Activated CD8-positive, alpha-beta T cell treated with anti-CD3 and anti-CD28 coated beads, Interleukin-2, amount 10 ng/mL, durations not matched to agents 7 days and 5 days (primary cell): ENCODE results near the gene PHLDA1. TPM values are rescaled to one million over a fixed set of nuclear protein-coding genes. Genes with fewer than 3 reads are reported as not detected.
A peak's percentile ranks its signal among the peaks of the same experiment; 100 is the strongest.
"Not testable (repeated sequence)": the region's sequence is repeated elsewhere in the genome, so short reads cannot be mapped to it uniquely, and the experiment has no call there.

Source experiments
- ATAC-seq: fragments of 150-1000 bp; cut with Tn5 transposase; one replicate; pipeline ENCODE4 v1.10.0; 2021; ENCODE audit warnings: moderate library complexity
- CTCF ChIA-PET: fragments of 350-600 bp; sonication (Branson Sonifier 250); formaldehyde crosslinking; loops from one replicate; lab custom pipeline; 2021; ENCODE audit warnings: antibody characterized with exemption; lab: Charles Lee
- POLR2A ChIA-PET: fragments of 350-600 bp; sonication (Branson Sonifier 250); formaldehyde crosslinking; loops from one replicate; lab custom pipeline; 2021; ENCODE audit warnings: antibody characterized with exemption; lab: Charles Lee
- DNase-seq: peaks from one replicate; pipeline ENCODE4 v3.0.0-alpha.2; 2020
- H3K27ac Mint-ChIP-seq: one replicate; pipeline ENCODE4 v1.8.0; 2021; ENCODE audit warnings: mild to moderate bottlenecking, mixed read lengths
- H3K27me3 Mint-ChIP-seq: one replicate; pipeline ENCODE4 v1.8.0; 2021; ENCODE audit warnings: low read depth, mixed read lengths
- H3K36me3 Mint-ChIP-seq: one replicate; pipeline ENCODE4 v1.8.0; 2021; ENCODE audit warnings: low read depth, mixed read lengths
- H3K4me1 Mint-ChIP-seq: one replicate; pipeline ENCODE4 v1.8.0; 2021; ENCODE audit warnings: low read depth, mixed read lengths
- H3K4me3 Mint-ChIP-seq: one replicate; pipeline ENCODE4 v1.8.0; 2021; ENCODE audit warnings: mild to moderate bottlenecking, mixed read lengths
- H3K9me3 Mint-ChIP-seq: one replicate; pipeline ENCODE4 v1.8.0; 2022; ENCODE audit warnings: mixed read lengths; ENCODE audit not compliant: insufficient read depth
- total RNA-seq, 2 experiments: library from RNA; stranded (reverse); gene quantifications; one replicate each; pipeline ENCODE4 v1.2.3, GENCODE V29; 2021

PHLDA1 gene
- total RNA-seq, 2 experiments from 2014 or later: 5.6 to 6.1 TPM

GRCh38 chr12:75997658-75998057, 33.9 kb downstream of the PHLDA1 start:
- H3K36me3 Mint-ChIP-seq: no peaks in the 10 kb centered on the region
- DNase-seq (no peak), ATAC-seq (no peak)
- no peak overlapping the region for H3K27ac Mint-ChIP-seq
- H3K4me3 Mint-ChIP-seq: no peak overlapping the region
- no peaks in the 10 kb centered on the region for H3K9me3 Mint-ChIP-seq
- ChIA-PET CTCF (no interaction called here), POLR2A (interaction anchor here (0.6 kb wide), 1 partner anchor 39 kb away, joined by 3 read pairs; no protein-coding TSS in a partner anchor)
- H3K4me1 Mint-ChIP-seq: peaks cover 18% of the 10 kb centered on the region
- no peaks in the 10 kb centered on the region for H3K27me3 Mint-ChIP-seq

DNA sequence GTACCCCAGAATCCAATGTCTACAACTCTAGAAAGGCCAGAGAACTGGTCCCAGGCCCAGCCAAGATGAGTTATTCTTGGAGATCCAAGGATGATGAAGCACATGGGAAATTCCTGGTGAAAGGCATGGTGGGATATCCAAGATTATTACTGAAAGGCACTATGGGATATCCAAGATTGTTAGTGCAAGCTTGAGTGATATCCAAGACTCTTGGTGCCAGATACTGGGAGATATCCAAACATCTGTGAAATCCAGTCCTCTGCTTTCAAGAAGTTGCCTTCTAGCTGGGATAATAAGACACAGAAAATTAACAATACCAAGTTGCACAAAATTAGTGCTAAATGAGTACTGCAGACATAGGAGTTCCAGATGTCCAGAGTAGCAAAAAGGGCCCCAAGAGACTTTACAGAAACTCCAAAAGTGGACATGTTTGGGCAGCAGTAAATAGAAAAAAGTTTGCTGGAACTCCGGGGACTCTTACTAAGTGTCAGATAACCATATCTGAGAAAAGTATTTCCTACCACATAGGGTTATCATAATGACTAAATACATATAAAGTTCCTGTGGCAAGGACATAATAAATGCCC, 34.6 kb downstream of the PHLDA1 start:
- ChIA-PET CTCF (no interaction called here), POLR2A (no interaction called here)
- Mint-ChIP-seq H3K9me3 (no peaks in the 10 kb centered on the region), H3K4me3 (no peak overlapping the region), H3K36me3 (no peaks in the 10 kb centered on the region), H3K27ac (no peak overlapping the region), H3K4me1 (peaks cover 18% of the 10 kb centered on the region), H3K27me3 (no peaks in the 10 kb centered on the region)
- no peak for DNase-seq
- no peak for ATAC-seq

DNA sequence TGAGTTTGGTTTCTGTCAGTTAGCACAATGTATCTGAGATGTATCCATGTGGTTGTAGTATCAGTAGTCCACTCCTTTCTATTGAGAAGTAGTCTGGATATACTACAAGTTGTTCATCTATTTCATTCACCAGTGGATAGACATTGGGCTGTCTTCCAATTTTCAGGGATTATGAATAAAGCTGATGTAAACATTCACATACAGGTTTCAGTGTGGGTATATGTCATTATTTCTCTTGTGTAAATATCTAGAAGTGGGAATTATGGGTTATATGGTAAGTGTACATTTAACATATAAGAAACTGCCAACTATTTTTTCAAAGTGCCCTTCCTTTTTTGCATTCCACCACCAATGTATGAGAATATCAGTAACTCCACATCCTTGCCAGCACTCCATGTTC, 35.9 kb downstream of the PHLDA1 start:
- ATAC-seq (no peak), DNase-seq (no peak)
- Mint-ChIP-seq H3K4me1 (peaks cover 20% of the 10 kb centered on the region), H3K27ac (no peak overlapping the region), H3K9me3 (no peaks in the 10 kb centered on the region), H3K4me3 (no peak overlapping the region), H3K27me3 (no peaks in the 10 kb centered on the region), H3K36me3 (no peaks in the 10 kb centered on the region)
- ChIA-PET CTCF (no interaction called here), POLR2A (interaction anchor here (0.7 to 1.8 kb wide), 3 partner anchors 25 to 36 kb away, joined by 3 to 6 read pairs (median 6); partner anchors contain the start of gene PHLDA1)

DNA sequence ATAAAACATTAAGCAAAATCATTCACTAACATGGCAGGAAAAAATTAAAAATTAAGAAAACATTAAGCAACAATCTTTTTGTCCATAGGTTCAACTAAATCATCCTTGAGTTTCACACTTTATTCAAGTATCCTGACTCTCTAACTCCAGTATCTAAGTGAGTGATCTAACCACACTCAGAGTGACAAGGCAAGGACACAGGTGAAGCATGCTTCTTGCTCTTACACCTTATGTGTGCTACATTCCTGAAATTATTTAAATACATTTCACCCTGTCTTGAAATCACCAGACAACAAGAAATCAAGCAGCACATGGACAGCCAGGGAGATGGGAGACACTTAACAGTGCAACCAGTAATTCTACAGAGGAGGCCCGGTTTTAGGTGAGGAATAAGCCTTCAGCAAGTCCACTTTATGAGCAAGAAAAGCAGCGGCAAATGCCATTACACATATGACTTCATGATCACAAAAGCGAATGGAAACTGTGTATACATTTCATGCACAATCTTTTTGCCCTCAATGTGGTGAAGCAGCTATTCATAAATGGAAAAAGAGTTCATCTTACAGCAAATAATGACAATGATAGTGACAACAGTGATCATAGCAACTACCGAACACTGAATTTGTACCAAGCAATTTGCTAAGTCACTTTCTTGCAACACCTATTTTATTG, 37.4 kb downstream of the PHLDA1 start:
- peaks cover 20% of the 10 kb centered on the region for H3K4me1 Mint-ChIP-seq
- peaks cover under 1% of the 10 kb centered on the region for H3K36me3 Mint-ChIP-seq
- no peak for DNase-seq
- no peak overlapping the region for H3K27ac Mint-ChIP-seq
- H3K27me3 Mint-ChIP-seq: no peaks in the 10 kb centered on the region
- ChIA-PET CTCF (no interaction called here), POLR2A (interaction anchor here (1.0 to 1.8 kb wide), 2 partner anchors 26 to 37 kb away, joined by 4 to 6 read pairs; partner anchors contain the start of gene PHLDA1)
- H3K9me3 Mint-ChIP-seq: no peaks in the 10 kb centered on the region
- ATAC-seq: peak; percentile 55
- H3K4me3 Mint-ChIP-seq: no peak overlapping the region

DNA sequence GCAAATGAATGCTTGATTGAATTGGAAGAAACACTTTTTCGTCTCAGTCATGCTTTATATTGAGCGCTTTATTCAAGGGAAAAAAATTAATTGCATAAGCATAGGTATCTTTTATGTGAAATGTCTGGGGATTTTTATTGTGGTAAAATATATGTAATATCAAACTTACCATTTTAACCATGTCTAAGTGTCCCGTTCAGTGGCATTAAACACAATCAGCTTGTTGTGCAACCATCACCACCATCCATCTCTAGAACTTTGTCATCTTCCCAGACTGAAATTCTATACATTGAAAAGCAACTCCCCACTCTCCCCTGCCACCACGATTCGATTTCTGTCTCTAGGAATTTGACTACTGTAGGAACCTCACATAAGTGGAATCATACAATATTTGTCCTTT, 39.8 kb downstream of the PHLDA1 start:
- POLR2A ChIA-PET: no interaction called here
- DNase-seq: no peak
- no peaks in the 10 kb centered on the region for H3K27me3 Mint-ChIP-seq
- H3K36me3 Mint-ChIP-seq: peaks cover 15% of the 10 kb centered on the region
- ATAC-seq: no peak
- no peak overlapping the region for H3K4me3 Mint-ChIP-seq
- peaks cover 15% of the 10 kb centered on the region for H3K4me1 Mint-ChIP-seq
- H3K27ac Mint-ChIP-seq: no peak overlapping the region
- H3K9me3 Mint-ChIP-seq: peaks cover 12% of the 10 kb centered on the region
- CTCF ChIA-PET: interaction anchor here (1.0 kb wide), 1 partner anchor 10 kb away, joined by 4 read pairs; no protein-coding TSS in a partner anchor

GRCh38 chr12:75990189-75990912, 41.2 kb downstream of the PHLDA1 start:
- Mint-ChIP-seq H3K9me3 (peaks cover 12% of the 10 kb centered on the region), H3K27me3 (no peaks in the 10 kb centered on the region), H3K27ac (no peak overlapping the region), H3K4me1 (peaks cover 20% of the 10 kb centered on the region), H3K36me3 (peaks cover 15% of the 10 kb centered on the region), H3K4me3 (no peak overlapping the region)
- POLR2A ChIA-PET: no interaction called here
- ATAC-seq (no peak), DNase-seq (no peak)
- CTCF ChIA-PET: interaction anchor here (0.9 to 1.6 kb wide), 3 partner anchors 41 to 186 kb away, joined by 3 to 6 read pairs (median 3); partner anchors contain the start of gene PHLDA1

GRCh38 chr12:75987709-75988108, 43.9 kb downstream of the PHLDA1 start:
- peaks cover 15% of the 10 kb centered on the region for H3K36me3 Mint-ChIP-seq
- H3K4me1 Mint-ChIP-seq: peaks cover 29% of the 10 kb centered on the region
- peaks cover 12% of the 10 kb centered on the region for H3K9me3 Mint-ChIP-seq
- H3K27me3 Mint-ChIP-seq, H3K27ac Mint-ChIP-seq, CTCF ChIA-PET, ATAC-seq, POLR2A ChIA-PET, DNase-seq, H3K4me3 Mint-ChIP-seq: not testable (repeated sequence)

DNA sequence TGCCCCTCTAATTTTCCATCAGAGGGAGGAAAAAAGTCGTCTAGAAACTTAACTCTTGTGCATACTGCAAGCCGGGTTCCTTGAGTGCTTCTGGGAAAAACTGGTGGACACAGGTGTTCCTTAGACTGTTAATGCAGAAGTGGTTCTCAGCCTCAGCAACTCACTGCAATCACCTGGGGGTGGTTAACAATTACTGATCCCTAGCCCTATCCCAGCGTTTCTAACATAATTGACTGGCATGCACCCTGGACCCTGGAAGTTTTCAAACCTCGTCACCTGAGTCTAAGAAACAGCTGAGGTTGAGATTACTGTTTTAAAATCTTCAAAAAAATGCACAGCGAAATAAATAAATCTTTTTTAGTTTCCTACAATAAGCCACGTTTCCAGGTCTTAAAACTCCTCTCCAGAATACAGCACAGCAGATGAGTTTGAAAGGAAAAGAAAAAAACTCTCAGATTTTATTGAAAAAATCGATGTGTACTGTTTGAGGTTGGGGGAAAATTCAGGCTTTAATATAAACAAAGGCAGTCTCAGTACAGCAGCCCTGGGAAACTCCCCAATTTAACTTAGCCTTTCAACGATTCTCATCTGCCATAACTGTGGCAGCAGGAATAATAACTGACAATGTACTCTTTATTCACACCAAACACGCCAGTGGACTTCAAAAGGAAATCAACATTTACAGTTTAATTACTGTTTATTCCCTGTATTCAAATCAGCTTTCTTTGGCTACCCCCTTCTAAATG, 45.4 kb downstream of the PHLDA1 start:
- CTCF ChIA-PET: interaction anchor here (1.7 to 2.3 kb wide), 2 partner anchors 14 to 35 kb away, joined by 3 to 9 read pairs; no protein-coding TSS in a partner anchor
- H3K27ac Mint-ChIP-seq: no peak overlapping the region
- POLR2A ChIA-PET: no interaction called here
- H3K4me1 Mint-ChIP-seq: peaks cover 32% of the 10 kb centered on the region
- peaks cover 15% of the 10 kb centered on the region for H3K36me3 Mint-ChIP-seq
- ATAC-seq (no peak), DNase-seq (no peak)
- H3K4me3 Mint-ChIP-seq: no peak overlapping the region
- H3K27me3 Mint-ChIP-seq: no peaks in the 10 kb centered on the region
- H3K9me3 Mint-ChIP-seq: peaks cover 12% of the 10 kb centered on the region

DNA sequence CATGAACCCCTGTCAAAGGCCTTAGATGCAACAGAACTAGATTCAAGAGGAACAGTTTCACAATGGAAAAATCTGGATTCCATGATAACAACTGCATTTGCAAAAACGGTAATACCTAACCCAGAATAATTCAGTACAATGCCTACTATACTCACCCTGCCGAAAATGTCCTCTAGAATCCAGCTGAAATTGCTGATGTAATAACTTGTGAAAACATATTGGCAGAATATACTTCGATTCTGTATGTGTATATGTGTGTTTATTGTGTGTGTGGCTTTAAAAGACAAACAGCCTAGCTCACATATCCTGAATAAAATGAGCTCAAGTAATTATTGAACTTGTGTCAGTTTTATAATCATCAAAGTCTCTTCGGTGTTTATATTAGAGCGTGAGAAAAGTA, 46.0 kb downstream of the PHLDA1 start:
- POLR2A ChIA-PET: no interaction called here
- peaks cover 15% of the 10 kb centered on the region for H3K36me3 Mint-ChIP-seq
- no peak overlapping the region for H3K27ac Mint-ChIP-seq
- DNase-seq (no peak), ATAC-seq (no peak)
- peaks cover 35% of the 10 kb centered on the region for H3K4me1 Mint-ChIP-seq
- H3K4me3 Mint-ChIP-seq: no peak overlapping the region
- CTCF ChIA-PET: interaction anchor here (1.7 to 2.3 kb wide), 2 partner anchors 14 to 36 kb away, joined by 3 to 9 read pairs; no protein-coding TSS in a partner anchor
- H3K9me3 Mint-ChIP-seq: peaks cover 12% of the 10 kb centered on the region
- H3K27me3 Mint-ChIP-seq: no peaks in the 10 kb centered on the region

DNA sequence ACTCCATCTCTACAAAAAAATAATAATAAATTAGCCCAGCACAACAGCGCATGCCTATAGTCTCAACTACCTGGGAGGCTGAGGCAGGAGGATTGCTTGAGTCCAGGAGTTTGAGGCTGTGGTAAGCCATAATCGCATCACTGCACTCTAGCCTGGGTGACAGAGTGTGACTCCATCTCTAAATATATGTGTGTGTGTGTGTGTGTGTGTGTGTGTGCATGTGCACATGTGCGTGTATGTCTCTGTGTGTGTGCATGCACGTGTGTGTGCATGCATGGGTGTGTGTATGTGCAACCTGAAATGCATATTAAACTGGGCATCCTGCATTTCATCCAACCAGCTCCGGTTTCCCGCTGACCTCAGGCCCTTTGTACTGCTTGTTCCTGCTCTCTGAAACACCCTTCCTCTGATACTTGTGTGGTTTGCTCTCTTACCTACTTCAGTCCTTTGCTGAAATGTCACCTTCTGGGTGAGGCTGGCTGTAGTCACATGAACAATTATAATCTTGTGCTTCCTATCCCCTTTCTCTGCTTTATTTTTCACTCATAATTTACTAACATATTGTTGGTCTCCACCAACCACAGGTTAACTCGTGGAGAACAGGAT, 46.9 kb downstream of the PHLDA1 start:
- Mint-ChIP-seq H3K4me1 (peaks cover 40% of the 10 kb centered on the region), H3K36me3 (peaks cover 15% of the 10 kb centered on the region), H3K4me3 (no peak overlapping the region), H3K27ac (peak overlapping the region; percentile 30), H3K27me3 (no peaks in the 10 kb centered on the region), H3K9me3 (peaks cover 12% of the 10 kb centered on the region)
- CTCF ChIA-PET: no interaction called here
- ATAC-seq (peak; percentile 60), DNase-seq (peak; percentile 25)
- POLR2A ChIA-PET: no interaction called here

- CTCF ChIA-PET: interaction anchor here (1.2 kb wide), 1 partner anchor 47 kb away, joined by 3 read pairs; no protein-coding TSS in a partner anchor
- POLR2A ChIA-PET: interaction anchor here (1.4 kb wide), 1 partner anchor 48 kb away, joined by 4 read pairs; the partner anchor contains the start of gene PHLDA1
- H3K27me3 Mint-ChIP-seq, DNase-seq, H3K27ac Mint-ChIP-seq, H3K9me3 Mint-ChIP-seq, ATAC-seq, H3K4me3 Mint-ChIP-seq: not testable (repeated sequence)
- Mint-ChIP-seq H3K36me3 (peaks cover 11% of the 10 kb centered on the region), H3K4me1 (peaks cover 48% of the 10 kb centered on the region)
Measured at GRCh38 chr12:75983851-75984250, 47.7 kb downstream of the PHLDA1 start.
